ENCODE data around the gene URB1. TPM values are rescaled to one million over a fixed set of nuclear protein-coding genes. Genes with fewer than 3 reads are reported as not detected.
"Not testable (repeated sequence)": the region's sequence is repeated elsewhere in the genome, so short reads cannot be mapped to it uniquely, and the experiment has no call there.

The URB1 gene
- total RNA-seq, result 10 to 100 TPM; 14.1 to 17.6 TPM
- long read RNA-seq, donor 1, partial matches to known transcripts, result 9 of 14 reads
- long read RNA-seq, donor 1, other reads (novel, unspliced or antisense), result 5 of 14 reads
- long read RNA-seq, donor 2, partial matches to known transcripts, result 11 of 14 reads
- long read RNA-seq, donor 2, other reads (novel, unspliced or antisense), result 3 of 14 reads

- intact Hi-C loops (cut with DNase I), result no loop called here
- DNase-seq (ENCODE audit: low spot score), result peak; percentile 98
These were observed at the start of gene URB1 for GRCh38 chr21:32392880-32393676. Gene URB1, minus strand, starts transcription at chr21:32393012. Its CDS starts 102 bp downstream, at chr21:32392910.

GRCh38 chr21:32437729-32438128 is 44.9 kb upstream of the URB1 start:
- no peak for DNase-seq (ENCODE audit: low spot score)
- intact Hi-C loops (cut with DNase I), result no loop called here

DNA sequence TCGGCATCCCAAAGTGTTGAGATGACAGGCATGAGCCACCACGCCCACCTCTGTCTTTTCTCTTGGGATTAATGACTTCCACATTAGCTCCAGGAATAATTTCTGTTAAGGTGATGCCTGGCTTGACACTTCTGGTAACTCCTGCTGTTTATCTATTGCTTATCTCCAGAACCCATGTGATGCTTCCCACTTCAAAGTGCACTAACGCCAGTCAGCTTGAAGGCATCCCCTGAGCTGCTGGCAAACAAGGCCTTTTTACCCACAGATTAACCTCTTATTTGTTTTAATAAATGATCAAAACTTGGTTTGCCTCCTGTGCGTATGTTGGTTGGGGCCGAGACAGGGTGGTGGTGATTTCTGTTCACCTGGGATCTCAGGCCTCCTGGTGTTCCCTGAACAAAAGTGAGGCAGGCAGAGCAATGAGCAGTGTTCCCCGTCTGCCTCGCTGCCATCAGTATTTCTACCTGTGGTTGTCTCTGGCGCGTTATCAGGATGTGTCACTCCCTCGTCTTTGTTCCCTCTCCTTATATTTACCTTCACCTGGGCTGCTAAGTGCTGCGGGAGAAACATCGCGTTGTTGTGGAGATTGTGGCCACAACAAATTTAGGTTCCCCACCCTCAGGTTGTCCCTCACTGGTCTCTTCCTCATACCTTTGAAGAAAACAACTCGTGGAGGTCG is 40.3 kb upstream of the URB1 start:
- DNase-seq (ENCODE audit: low spot score); intact Hi-C loops (cut with DNase I): not testable (repeated sequence)

GRCh38 chr21:32427958-32428623 is 35.3 kb upstream of the URB1 start:
- intact Hi-C loops (cut with DNase I), result no loop called here
- DNase-seq (ENCODE audit: low spot score), result no peak

- DNase-seq (ENCODE audit: low spot score), result no peak
- intact Hi-C loops (cut with DNase I), result no loop called here
These were observed 33.8 kb upstream of the URB1 start for GRCh38 chr21:32426592-32427051.

DNA sequence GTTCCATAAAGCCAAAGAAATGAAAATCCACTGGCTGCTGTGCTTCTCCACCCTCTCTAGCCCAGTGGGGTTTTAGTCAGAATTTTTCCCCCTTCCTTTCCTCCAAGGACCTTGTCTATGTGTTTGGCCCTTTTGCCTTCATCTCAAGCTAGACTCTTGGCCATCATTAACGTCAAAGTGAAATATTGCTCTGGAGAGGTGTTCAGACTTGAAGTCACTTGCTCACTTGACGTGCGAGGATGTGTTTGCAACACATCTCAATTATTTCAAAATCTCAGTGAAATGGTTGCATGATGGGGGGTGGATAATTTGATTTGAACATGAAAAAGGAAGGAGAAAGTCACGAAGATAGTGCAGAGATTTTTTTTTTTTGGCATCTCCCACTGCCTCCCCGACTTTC is 33.3 kb upstream of the URB1 start:
- no peak for DNase-seq (ENCODE audit: low spot score)
- intact Hi-C loops (cut with DNase I), result no loop called here

- intact Hi-C loops (cut with DNase I), result no loop called here
- no peak for DNase-seq (ENCODE audit: low spot score)
These were observed 32.8 kb upstream of the URB1 start for GRCh38 chr21:32425628-32426027.

DNA sequence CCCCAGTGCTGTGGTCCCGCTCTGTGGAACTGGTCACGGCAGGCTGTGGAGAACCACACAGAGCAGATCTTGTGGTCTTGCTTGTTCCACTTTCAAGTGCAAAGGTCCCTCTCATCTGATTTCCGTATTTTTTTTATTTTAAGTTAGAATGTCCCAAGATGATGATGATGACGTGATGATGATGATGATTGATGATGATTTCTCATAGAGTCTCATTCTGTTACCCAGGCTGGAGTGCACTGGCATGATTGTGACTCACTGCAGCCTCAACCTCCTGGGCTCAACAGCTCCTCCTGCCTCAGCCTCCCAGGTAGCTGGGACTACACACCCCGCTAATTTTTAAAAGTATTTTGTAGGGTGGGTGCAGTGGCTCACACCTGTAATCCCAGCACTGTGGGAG is 31.9 kb upstream of the URB1 start:
- no peak for DNase-seq (ENCODE audit: low spot score)
- intact Hi-C loops (cut with DNase I), result no loop called here

DNA sequence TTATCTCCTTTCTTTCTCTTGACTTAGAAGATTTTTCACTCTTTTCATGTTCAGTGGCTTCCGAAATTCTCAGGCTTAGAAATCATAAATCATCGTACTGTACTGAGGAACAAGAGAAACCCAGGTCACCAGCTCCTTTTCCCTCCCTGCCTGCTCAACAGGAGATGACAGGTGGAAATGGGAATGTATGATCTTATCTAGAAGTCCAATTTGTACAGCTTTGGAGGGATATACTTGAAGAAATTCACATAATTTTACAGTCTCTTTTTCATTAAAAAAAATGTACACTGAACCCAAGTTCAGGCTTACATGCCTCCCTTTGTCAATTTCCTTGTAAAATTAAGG is 31.4 kb upstream of the URB1 start:
- DNase-seq (ENCODE audit: low spot score), result no peak
- intact Hi-C loops (cut with DNase I), result no loop called here

DNA sequence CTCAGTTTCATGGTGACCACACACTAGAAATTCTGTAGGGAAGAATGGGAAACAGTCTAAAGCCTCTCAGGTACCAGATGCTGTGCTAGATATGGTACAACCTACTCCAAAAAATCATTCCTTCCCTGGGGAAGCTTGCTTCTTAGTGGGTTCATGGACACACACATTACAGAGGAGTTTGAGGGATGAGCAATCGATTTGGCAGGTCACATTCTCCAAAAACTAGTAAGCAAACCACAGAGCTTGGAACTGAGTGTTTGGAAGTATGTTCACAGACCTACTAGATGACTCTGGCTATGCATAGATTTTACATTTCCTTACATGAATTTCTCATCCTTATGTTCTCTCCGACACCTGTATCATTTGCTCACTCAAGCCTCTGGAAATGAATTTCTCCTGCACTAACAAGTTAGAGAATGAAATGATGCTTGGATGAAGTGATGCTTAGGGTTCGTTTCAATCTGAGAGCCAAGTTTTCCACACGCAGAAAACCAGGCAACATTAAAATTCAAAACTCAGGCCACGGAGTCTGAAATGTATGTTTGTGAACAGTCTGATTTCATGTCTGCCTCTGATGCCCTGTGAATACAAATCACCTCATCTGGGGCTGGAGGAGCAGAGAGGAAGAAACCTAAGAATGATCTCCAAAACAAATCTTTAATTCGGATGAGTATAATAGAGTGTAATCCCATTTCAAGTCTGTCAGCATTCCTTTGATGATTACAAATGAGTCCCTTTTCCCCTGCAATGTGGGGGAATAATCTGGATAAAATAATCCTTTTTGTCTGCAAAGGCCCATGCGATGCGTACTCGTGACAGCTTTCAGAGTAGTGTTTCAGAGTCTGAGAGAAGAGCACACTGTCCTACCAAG is 30.7 kb upstream of the URB1 start:
- no peak for DNase-seq (ENCODE audit: low spot score)
- intact Hi-C loops (cut with DNase I), result no loop called here

DNA sequence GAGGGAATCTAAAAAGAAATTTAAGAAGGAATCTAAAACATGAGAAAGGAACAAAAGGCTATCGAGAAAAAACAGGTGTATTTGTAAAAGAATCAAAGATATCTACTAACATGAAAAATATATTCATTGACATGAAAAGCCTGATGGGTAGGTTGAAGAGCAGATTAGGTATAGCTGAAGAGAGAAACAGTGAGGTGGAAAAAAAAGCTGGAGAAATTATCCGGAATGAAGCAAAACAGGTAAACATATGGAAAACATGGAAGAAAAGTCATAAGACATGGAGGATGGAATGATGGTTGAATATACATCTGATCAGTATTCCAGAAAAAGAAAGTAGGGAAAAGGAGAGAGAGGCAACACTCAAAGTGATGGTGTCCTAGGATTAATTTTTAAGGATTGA is 29.3 kb upstream of the URB1 start:
- DNase-seq (ENCODE audit: low spot score), result no peak
- intact Hi-C loops (cut with DNase I), result no loop called here

- intact Hi-C loops (cut with DNase I), result loop anchor here in 1 of 2 donors (10.0 kb wide), 1 partner anchor 147 kb away; no protein-coding TSS in a partner anchor
- no peak for DNase-seq (ENCODE audit: low spot score)
These were observed 25.3 kb upstream of the URB1 start for GRCh38 chr21:32418146-32418545.

GRCh38 chr21:32415451-32416398 is 22.9 kb upstream of the URB1 start:
- no peak for DNase-seq (ENCODE audit: low spot score)
- intact Hi-C loops (cut with DNase I), result loop anchor here in 1 of 2 donors (10.0 kb wide), 1 partner anchor 149 kb away; no protein-coding TSS in a partner anchor

- intact Hi-C loops (cut with DNase I), result loop anchor here (5.0 to 10.0 kb wide), 2 partner anchors 43 to 150 kb away; no protein-coding TSS in a partner anchor
These were observed 22.0 kb upstream of the URB1 start for GRCh38 chr21:32414579-32415358.

DNA sequence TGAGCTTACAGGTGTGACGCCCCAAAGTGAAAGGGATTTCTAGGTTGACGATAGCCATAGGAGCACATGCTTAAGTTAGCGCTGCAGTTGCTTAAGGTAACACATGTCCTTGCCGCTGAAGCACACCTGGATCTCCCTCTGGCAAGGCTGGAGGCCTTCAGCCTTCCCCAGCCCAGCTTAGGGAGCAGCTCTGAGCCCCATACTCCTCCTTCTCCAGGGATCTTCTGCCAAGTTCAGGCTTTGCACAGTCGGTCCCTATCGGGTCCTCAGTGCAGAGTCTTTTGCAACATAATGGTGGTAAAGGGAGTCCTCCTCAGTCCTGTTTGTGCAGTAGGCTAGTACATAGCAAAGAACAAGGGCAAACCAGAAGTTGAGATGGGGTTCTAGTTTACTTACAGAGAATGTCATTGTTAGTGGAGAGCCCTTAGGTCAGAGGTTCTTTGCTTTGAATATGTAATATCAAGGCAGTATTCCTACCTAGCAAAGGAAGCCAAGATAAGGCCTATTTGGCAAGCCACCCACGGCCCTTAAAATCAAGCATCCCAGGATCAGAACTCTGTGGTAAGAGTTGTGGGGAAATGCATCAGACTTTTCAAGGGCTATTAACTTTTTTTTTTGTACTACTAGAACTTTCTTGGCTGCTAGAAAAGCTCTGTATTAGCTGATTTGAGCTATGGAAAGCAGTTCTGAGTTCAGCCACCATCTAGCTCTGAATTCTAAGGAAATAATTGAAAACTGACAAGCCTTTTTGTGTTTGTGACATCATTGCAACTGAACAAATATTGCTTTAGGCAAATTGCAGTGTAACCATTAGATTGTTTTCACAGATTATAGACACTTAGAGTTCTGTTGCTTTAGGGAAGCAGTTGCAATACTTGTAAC is 21.1 kb upstream of the URB1 start:
- no peak for DNase-seq (ENCODE audit: low spot score)
- intact Hi-C loops (cut with DNase I), result loop anchor here (2.0 to 10.0 kb wide), 3 partner anchors 43 to 153 kb away; no protein-coding TSS in a partner anchor

More at GRCh38 chr21:32414579-32415358, 22.0 kb upstream of the URB1 start:
- DNase-seq (ENCODE audit: low spot score), result no peak

GRCh38 chr21:32413015-32413504 is 20.2 kb upstream of the URB1 start:
- peak; percentile 86 for DNase-seq (ENCODE audit: low spot score)
- intact Hi-C loops (cut with DNase I), result loop anchor here (2.0 to 10.0 kb wide), 3 partner anchors 44 to 154 kb away; no protein-coding TSS in a partner anchor
